Measurements from ENCODE around the gene JAK2. TPM values are rescaled to one million over a fixed set of nuclear protein-coding genes. Genes with fewer than 3 reads are reported as not detected.

JAK2 gene
- total RNA-seq, 1 experiment from 2014 or later, result 3.3 TPM

DNA sequence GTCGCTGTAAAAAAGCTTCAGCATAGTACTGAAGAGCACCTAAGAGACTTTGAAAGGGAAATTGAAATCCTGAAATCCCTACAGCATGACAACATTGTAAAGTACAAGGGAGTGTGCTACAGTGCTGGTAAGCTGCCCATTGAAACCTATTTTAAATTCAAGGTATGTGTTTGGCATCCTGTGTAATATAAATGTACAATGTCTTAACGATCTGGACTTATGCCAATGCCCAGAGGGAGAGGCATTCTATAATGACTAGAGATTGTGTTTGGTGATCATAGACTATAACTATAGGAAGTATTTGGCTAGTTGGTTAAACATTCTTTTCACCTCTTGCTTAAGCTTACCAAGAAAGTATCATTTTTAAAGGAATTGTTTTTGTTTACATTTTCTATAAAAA lies 104.7 kb downstream of the JAK2 start:
- Mint-ChIP-seq H3K4me1 (0 out of 2 replicates have a peak, but pooled peaks cover 3% of the 10 kb centered on the region), H3K4me3 (no peak overlapping the region), H3K27ac (no peak overlapping the region; the same call in 1 of the 2 replicates), H3K27me3 (ENCODE audit: low read depth) (no peaks in the 10 kb centered on the region), H3K9me3 (no peaks in the 10 kb centered on the region), H3K36me3 (no peaks in the 10 kb centered on the region)
- TF ChIP-seq ZNF263 (CRISPR knock-in tag; IDR thresholded peaks at IDR 0.05; ENCODE audit: low read depth) (no peak), SMAD3 (CRISPR knock-in tag; IDR thresholded peaks at IDR 0.05; ENCODE audit: borderline replicate concordance) (no peak), ELF4 (CRISPR knock-in tag; IDR thresholded peaks at IDR 0.05; ENCODE audit: low read depth) (no peak), TEAD4 (CRISPR knock-in tag; IDR thresholded peaks at IDR 0.05) (no peak), ZNF396 (CRISPR knock-in tag; IDR thresholded peaks at IDR 0.05; ENCODE audit: borderline replicate concordance) (no peak), FOXK1 (CRISPR knock-in tag; IDR thresholded peaks at IDR 0.05) (no peak), RORB (CRISPR knock-in tag; IDR thresholded peaks at IDR 0.05) (no peak), PRRX2 (CRISPR knock-in tag; IDR thresholded peaks at IDR 0.05) (no peak), OVOL2 (CRISPR knock-in tag; IDR thresholded peaks at IDR 0.05; ENCODE audit: borderline replicate concordance) (no peak)
- TF ChIP-seq, protein P1, sequence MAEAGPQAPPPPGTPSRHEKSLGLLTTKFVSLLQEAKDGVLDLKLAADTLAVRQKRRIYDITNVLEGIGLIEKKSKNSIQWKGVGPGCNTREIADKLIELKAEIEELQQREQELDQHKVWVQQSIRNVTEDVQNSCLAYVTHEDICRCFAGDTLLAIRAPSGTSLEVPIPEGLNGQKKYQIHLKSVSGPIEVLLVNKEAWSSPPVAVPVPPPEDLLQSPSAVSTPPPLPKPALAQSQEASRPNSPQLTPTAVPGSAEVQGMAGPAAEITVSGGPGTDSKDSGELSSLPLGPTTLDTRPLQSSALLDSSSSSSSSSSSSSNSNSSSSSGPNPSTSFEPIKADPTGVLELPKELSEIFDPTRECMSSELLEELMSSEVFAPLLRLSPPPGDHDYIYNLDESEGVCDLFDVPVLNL (CRISPR knock-in tag; IDR thresholded peaks at IDR 0.05; ENCODE audit: borderline replicate concordance, low read depth), result no peak
- TF ChIP-seq, protein P2, sequence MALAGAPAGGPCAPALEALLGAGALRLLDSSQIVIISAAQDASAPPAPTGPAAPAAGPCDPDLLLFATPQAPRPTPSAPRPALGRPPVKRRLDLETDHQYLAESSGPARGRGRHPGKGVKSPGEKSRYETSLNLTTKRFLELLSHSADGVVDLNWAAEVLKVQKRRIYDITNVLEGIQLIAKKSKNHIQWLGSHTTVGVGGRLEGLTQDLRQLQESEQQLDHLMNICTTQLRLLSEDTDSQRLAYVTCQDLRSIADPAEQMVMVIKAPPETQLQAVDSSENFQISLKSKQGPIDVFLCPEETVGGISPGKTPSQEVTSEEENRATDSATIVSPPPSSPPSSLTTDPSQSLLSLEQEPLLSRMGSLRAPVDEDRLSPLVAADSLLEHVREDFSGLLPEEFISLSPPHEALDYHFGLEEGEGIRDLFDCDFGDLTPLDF (CRISPR knock-in tag; IDR thresholded peaks at IDR 0.05), result no peak
- TF ChIP-seq, protein P3, sequence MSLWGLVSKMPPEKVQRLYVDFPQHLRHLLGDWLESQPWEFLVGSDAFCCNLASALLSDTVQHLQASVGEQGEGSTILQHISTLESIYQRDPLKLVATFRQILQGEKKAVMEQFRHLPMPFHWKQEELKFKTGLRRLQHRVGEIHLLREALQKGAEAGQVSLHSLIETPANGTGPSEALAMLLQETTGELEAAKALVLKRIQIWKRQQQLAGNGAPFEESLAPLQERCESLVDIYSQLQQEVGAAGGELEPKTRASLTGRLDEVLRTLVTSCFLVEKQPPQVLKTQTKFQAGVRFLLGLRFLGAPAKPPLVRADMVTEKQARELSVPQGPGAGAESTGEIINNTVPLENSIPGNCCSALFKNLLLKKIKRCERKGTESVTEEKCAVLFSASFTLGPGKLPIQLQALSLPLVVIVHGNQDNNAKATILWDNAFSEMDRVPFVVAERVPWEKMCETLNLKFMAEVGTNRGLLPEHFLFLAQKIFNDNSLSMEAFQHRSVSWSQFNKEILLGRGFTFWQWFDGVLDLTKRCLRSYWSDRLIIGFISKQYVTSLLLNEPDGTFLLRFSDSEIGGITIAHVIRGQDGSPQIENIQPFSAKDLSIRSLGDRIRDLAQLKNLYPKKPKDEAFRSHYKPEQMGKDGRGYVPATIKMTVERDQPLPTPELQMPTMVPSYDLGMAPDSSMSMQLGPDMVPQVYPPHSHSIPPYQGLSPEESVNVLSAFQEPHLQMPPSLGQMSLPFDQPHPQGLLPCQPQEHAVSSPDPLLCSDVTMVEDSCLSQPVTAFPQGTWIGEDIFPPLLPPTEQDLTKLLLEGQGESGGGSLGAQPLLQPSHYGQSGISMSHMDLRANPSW (CRISPR knock-in tag; conservative IDR thresholded peaks at IDR 0.05; ENCODE audit: low read depth), result no peak
- TF ChIP-seq, protein P4, sequence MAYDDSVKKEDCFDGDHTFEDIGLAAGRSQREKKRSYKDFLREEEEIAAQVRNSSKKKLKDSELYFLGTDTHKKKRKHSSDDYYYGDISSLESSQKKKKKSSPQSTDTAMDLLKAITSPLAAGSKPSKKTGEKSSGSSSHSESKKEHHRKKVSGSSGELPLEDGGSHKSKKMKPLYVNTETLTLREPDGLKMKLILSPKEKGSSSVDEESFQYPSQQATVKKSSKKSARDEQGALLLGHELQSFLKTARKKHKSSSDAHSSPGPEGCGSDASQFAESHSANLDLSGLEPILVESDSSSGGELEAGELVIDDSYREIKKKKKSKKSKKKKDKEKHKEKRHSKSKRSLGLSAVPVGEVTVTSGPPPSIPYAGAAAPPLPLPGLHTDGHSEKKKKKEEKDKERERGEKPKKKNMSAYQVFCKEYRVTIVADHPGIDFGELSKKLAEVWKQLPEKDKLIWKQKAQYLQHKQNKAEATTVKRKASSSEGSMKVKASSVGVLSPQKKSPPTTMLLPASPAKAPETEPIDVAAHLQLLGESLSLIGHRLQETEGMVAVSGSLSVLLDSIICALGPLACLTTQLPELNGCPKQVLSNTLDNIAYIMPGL (CRISPR knock-in tag; IDR thresholded peaks at IDR 0.05), result no peak
- TF ChIP-seq, protein P5, sequence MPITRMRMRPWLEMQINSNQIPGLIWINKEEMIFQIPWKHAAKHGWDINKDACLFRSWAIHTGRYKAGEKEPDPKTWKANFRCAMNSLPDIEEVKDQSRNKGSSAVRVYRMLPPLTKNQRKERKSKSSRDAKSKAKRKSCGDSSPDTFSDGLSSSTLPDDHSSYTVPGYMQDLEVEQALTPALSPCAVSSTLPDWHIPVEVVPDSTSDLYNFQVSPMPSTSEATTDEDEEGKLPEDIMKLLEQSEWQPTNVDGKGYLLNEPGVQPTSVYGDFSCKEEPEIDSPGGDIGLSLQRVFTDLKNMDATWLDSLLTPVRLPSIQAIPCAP (CRISPR knock-in tag; IDR thresholded peaks at IDR 0.05), result no peak
- no peak for ATAC-seq
- no peak for DNase-seq (ENCODE audit: low spot score)
- CTCF ChIA-PET, result interaction anchor here (0.6 kb wide), 1 partner anchor 331 kb away, joined by 3 read pairs; no protein-coding TSS in a partner anchor
- POLR2A ChIA-PET, result no interaction called here

DNA sequence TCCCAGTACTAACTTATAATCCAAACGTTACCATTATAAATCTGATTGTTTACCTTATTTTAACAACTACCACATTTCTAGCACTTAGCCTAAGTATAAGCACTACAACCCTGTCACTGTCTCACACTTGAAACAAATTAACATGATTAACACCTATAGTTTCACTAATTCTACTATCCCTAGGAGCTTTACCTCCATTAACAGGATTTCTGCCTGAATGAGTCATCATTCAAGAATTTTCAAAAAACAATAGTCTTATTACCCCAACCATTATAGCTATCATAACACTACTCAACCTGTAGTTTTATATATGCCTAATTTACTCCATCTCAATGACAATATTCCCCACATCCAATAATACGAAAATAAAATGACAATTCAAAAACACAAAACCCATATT lies 110.7 kb downstream of the JAK2 start:
- H3K27me3 Mint-ChIP-seq (ENCODE audit: low read depth), result no peaks in the 10 kb centered on the region
- ChIA-PET POLR2A (no interaction called here), CTCF (interaction anchor here (0.6 kb wide), 1 partner anchor 13 kb away, joined by 3 read pairs; no protein-coding TSS in a partner anchor)
- no peak for ATAC-seq
- no peak overlapping the region for H3K4me3 Mint-ChIP-seq
- TF ChIP-seq ZNF121 (CRISPR knock-in tag; IDR thresholded peaks at IDR 0.05) (no peak), NR3C1 (CRISPR knock-in tag; conservative IDR thresholded peaks at IDR 0.05; ENCODE audit: low read depth) (no peak), FOXP1 (CRISPR knock-in tag; IDR thresholded peaks at IDR 0.05; ENCODE audit: borderline replicate concordance) (no peak), ESRRA (CRISPR knock-in tag; IDR thresholded peaks at IDR 0.05; ENCODE audit: borderline replicate concordance) (no peak), NFE2L1 (CRISPR knock-in tag; IDR thresholded peaks at IDR 0.05) (no peak), GRHL2 (CRISPR knock-in tag; IDR thresholded peaks at IDR 0.05; ENCODE audit: insufficient replicate concordance, severe bottlenecking) (no peak)
- TF ChIP-seq, protein P4 (CRISPR knock-in tag; IDR thresholded peaks at IDR 0.05), result no peak
- TF ChIP-seq, protein P6, sequence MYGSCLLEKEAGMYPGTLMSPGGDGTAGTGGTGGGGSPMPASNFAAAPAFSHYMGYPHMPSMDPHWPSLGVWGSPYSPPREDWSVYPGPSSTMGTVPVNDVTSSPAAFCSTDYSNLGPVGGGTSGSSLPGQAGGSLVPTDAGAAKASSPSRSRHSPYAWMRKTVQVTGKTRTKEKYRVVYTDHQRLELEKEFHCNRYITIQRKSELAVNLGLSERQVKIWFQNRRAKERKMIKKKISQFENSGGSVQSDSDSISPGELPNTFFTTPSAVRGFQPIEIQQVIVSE (CRISPR knock-in tag; IDR thresholded peaks at IDR 0.05; ENCODE audit: borderline replicate concordance), result no peak
- TF ChIP-seq, protein P7, sequence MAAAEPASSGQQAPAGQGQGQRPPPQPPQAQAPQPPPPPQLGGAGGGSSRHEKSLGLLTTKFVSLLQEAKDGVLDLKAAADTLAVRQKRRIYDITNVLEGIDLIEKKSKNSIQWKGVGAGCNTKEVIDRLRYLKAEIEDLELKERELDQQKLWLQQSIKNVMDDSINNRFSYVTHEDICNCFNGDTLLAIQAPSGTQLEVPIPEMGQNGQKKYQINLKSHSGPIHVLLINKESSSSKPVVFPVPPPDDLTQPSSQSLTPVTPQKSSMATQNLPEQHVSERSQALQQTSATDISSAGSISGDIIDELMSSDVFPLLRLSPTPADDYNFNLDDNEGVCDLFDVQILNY (CRISPR knock-in tag; IDR thresholded peaks at IDR 0.05), result no peak
- DNase-seq (ENCODE audit: low spot score), result no peak
- H3K4me1 Mint-ChIP-seq, result no peaks in the 10 kb centered on the region
- H3K36me3 Mint-ChIP-seq, result peaks cover 4% of the 10 kb centered on the region
- H3K9me3 Mint-ChIP-seq, result no peaks in the 10 kb centered on the region; the same call in 1 of the 2 replicates
- no peak overlapping the region for H3K27ac Mint-ChIP-seq
